Stimulated activated naive CD8-positive, alpha-beta T cell treated with anti-CD3 and anti-CD28 coated beads, Interleukin-15, Interleukin-2, amounts not matched to agents 100 U/mL and 50 U/mL, for 24 hours (primary cell): ENCODE measurements around the gene POLE2.
"Not testable (repeated sequence)": the region's sequence is repeated elsewhere in the genome, so short reads cannot be mapped to it uniquely, and the experiment has no call there.

Source experiments
- ATAC-seq: fragments of 150-1000 bp; cut with Tn5 transposase; one replicate; pipeline ENCODE4 v1.10.0; 2021
- DNase-seq: peaks from one replicate; pipeline ENCODE4 v3.0.0; 2021

POLE2 gene

GRCh38 chr14:49687942-49688700, at the start of gene POLE2:
TSS of gene POLE2 (minus strand) at chr14:49688214. CDS start at chr14:49688203, 11 bp downstream.
- ATAC-seq (peak; percentile 92), DNase-seq (peak; percentile 89)

- ATAC-seq, DNase-seq: not testable (repeated sequence)
Measured at GRCh38 chr14:49735669-49736068, 47.7 kb upstream of the POLE2 start.

- ATAC-seq, result no peak
- no peak for DNase-seq
Measured at GRCh38 chr14:49733836-49734235, 45.8 kb upstream of the POLE2 start.

GRCh38 chr14:49732896-49733295, 44.9 kb upstream of the POLE2 start:
- no peak for ATAC-seq

GRCh38 chr14:49727171-49727570, 39.2 kb upstream of the POLE2 start:
- ATAC-seq, result no peak
- DNase-seq, result no peak

More at GRCh38 chr14:49732896-49733295, 44.9 kb upstream of the POLE2 start:
- DNase-seq, result no peak

- DNase-seq, ATAC-seq: not testable (repeated sequence)
Measured at GRCh38 chr14:49721733-49722435, 33.9 kb upstream of the POLE2 start.

GRCh38 chr14:49720744-49721143, 32.7 kb upstream of the POLE2 start:
- DNase-seq (no peak), ATAC-seq (no peak)

GRCh38 chr14:49710993-49711392, 23.0 kb upstream of the POLE2 start:
- not testable (repeated sequence) for DNase-seq, ATAC-seq

- not testable (repeated sequence) for DNase-seq, ATAC-seq
Measured at GRCh38 chr14:49704471-49704870, 16.5 kb upstream of the POLE2 start.

- ATAC-seq (no peak), DNase-seq (no peak)
Measured at GRCh38 chr14:49703965-49704364, 16.0 kb upstream of the POLE2 start.

- ATAC-seq (no peak), DNase-seq (no peak)
Measured at GRCh38 chr14:49702725-49703124, 14.7 kb upstream of the POLE2 start.

GRCh38 chr14:49693735-49694124, 5.7 kb upstream of the POLE2 start:
- not testable (repeated sequence) for ATAC-seq
- peak; percentile 15 for DNase-seq

GRCh38 chr14:49692811-49693734, 5.1 kb upstream of the POLE2 start, which contains the start of gene KLHDC1:
TSS of gene KLHDC1 (plus strand) at chr14:49693120. CDS start at chr14:49693195, 75 bp downstream.
- peak; percentile 80 for DNase-seq
- ATAC-seq, result peak; percentile 66

- DNase-seq (no peak), ATAC-seq (no peak)
Measured at GRCh38 chr14:49692193-49692757, 4.3 kb upstream of the POLE2 start.

GRCh38 chr14:49691031-49691430, 3.0 kb upstream of the POLE2 start:
- ATAC-seq (no peak), DNase-seq (no peak)

GRCh38 chr14:49688701-49689030, 652 bp upstream of the POLE2 start:
- no peak for DNase-seq
- no peak for ATAC-seq

GRCh38 chr14:49686425-49686824, 1.6 kb downstream of the POLE2 start:
- ATAC-seq (no peak), DNase-seq (no peak)

GRCh38 chr14:49679271-49679670, 8.7 kb downstream of the POLE2 start:
- no peak for DNase-seq
- no peak for ATAC-seq

GRCh38 chr14:49677643-49678042, 10.4 kb downstream of the POLE2 start:
- ATAC-seq, result peak; percentile 66
- no peak for DNase-seq

- DNase-seq (no peak), ATAC-seq (no peak)
Measured at GRCh38 chr14:49673586-49673985, 14.4 kb downstream of the POLE2 start.

GRCh38 chr14:49670475-49670874, 17.5 kb downstream of the POLE2 start:
- ATAC-seq, result no peak
- DNase-seq, result no peak
